GM19463 (cell line): ENCODE results near the gene SMAD2.

ENCODE experiments used
- ATAC-seq: cut with Tn5 transposase; IDR thresholded peaks from one replicate; pipeline ENCODE4 v1.9.1; 2021; ENCODE audit warnings: mild to moderate bottlenecking, moderate library complexity; ENCODE audit not compliant: unreplicated experiment

SMAD2 gene

DNA sequence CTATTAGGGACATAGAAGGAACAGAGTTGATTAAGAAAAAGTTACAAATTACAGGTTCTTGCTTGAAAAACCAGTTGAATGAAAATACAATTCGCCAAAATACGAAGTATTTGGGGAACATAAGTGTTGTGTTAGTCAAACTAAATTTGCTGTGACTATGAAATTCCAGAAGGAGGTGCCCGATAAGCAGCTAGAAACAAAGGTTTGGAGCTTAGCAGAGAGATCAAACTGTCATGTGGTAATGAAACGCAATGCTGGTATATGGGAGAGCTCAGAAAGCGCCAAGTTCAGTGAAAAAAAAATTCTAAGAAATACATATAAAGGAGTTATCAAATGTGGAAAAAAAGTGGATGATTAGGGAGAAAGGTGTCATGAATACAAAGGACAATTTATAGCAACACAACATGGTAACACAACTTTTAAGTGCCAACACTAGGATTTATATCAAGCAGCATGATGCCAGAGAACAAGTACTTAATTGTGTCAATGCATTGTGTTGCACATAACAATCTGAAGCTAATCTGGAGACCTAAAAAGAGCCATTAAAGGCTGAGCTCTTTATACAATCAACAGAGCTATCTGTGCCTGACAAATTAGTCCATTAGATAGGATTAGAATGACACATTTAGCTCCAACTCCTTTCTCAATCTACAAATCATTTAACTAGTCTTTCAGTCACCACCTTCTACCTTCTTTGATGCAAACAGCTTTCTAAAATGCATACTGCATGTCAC, 31.2 kb downstream of the SMAD2 start:
- ATAC-seq = no peak

DNA sequence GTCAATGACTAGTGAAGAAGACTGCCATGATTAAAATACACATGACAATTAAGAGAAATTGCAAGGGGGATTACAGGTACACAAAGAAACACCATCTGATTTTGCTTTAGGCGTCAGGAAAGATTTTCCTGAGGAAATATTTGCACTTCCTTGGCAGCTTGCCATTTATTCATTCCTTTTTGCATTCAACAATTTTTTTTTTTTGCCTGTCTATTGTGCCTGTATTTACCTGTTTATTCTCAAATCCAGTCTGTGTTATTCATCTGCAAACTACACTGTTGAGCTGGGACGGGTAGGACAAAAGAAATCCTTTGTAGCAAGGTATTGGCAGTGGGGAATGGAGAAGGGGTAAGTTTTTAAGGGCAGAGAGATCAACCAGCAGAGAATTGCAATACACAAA, 31.8 kb downstream of the SMAD2 start:
- no peak for ATAC-seq

- ATAC-seq = no peak
Observed at GRCh38 chr18:47898055-47898454, 32.4 kb downstream of the SMAD2 start.

- no peak for ATAC-seq
Observed at GRCh38 chr18:47895565-47896250, 34.8 kb downstream of the SMAD2 start.

DNA sequence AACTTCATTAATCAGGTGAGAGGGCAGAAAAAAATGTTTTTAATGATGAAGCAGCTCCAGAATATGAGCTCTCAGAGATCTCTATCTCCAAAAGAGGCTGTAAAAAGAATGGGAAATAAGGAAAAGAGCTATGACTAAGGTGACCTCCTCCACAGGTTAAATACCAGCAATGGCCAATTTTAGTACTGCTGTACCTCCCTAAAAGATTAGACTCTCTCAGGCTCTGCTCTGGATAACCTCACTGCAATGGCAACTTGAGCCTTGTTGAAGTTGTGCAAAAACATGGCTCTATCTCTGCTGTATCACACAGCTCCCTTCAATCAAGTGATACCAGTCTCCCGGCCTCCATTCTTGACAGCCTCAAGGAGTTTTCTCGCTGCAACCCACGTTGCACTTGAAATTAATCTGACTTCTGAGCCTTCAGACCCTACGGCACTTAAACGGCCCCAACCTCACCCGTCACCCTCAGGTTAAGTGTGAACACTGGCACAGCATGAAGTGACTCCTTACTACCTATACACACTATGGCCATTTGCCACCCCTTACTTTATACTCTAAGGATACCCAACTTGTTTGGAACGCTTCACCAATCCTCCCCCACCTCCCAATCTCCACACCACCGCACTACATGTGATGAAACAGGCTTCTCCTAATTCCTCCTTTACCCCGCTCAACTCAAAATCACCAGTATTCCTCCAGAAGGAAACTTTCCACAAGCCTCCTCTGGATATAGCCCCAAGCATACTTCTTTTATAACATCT, 36.3 kb downstream of the SMAD2 start:
- no peak for ATAC-seq

GRCh38 chr18:47893047-47893446, 37.4 kb downstream of the SMAD2 start:
- ATAC-seq = no peak

DNA sequence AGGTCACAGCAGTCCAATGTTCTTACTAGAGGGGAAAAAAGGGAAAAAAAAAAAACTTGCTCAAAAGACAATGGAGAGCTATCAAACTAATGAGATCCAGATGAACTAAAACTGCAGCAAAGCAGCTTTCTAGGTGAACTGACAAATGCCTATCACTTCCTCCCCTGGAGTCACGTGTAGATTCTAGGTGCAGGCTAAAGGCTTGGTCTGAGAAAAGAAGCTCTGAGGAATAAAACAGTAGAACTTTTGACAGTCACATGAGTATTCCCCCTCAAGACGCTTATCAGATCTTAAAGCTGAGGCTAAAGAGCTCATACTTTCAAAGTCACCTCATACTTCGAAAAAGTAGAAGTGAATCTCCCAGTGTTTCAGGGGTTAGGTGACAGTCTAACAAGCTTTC, 42.3 kb downstream of the SMAD2 start:
- ATAC-seq = no peak

DNA sequence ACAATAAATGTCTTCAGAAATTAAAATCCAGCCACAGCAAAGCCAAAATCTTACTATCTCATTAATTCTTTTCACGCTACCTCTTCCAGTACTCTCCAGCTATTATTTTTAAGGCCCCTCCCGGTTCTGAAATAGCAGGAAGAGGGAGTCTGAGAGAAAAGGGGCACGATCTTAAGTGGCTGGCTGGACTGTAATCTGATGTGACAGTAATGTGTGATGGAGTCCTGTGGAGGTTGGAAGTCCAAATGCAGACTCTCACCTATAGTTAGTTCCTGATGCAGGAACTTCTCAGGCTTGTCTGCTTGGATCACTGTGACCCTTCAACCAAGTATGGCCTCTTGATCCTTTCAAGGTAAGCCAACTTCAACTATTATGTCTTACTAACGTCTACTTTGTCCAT, 43.2 kb downstream of the SMAD2 start:
- ATAC-seq = no peak

- ATAC-seq = no peak
Observed at GRCh38 chr18:47883771-47884413, 46.6 kb downstream of the SMAD2 start.

- ATAC-seq = no peak
Observed at GRCh38 chr18:47882641-47883040, 47.8 kb downstream of the SMAD2 start.

DNA sequence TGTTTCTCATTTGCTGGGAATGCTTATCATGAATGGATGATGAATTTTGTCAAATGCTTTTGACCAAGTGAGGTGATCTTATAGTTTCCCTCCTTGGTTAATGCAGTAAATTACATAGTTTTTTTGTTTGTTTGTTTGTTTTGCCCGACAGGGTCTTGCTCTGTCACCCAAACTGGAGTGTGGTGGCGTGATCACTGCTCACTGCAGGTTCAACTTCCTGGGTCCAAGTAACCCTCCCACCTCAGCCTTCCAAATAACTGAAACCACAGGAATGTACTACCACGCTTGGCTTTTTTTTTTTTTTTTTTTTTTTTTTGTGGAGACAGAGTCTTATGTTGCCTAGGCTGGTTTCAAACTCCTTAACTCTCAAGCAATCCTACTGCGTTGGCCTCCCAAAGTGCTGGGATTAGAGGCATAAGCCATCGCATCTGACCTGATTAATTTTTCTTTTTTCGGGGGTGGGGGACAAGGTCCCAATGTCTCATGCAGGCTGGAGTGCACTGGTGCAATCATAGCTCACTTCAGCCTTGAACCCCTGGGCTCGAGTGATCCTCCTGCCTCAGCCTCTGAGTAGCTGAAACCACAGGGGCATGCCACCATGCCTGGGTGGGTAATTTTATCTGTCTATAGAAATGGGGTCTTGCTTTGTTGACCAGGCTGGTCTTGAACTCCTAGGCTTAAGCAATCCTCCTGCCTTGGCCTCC, 48.6 kb downstream of the SMAD2 start:
- ATAC-seq = no peak

GRCh38 chr18:47881042-47881441, 49.4 kb downstream of the SMAD2 start:
- no peak for ATAC-seq

DNA sequence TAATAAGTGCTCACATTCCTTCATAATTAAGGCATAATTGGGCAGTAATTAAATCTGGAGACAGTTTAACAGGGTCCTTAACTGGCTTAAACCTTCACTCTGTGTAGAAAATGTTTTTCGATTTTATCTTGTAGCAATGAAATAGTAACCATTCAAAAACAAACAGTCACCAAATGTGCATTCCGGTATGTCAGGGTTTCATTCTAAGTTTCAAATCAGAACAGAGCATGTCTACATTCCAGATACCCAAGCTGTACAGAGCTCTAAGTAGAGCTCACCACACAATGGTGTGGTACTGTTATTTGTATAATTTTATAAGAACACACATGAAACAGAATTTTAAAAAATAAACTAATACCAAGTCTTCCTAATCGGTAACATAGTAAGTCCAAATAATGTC, 52.6 kb downstream of the SMAD2 start:
- ATAC-seq = no peak

- ATAC-seq = no peak
Observed at GRCh38 chr18:47876813-47877212, 53.6 kb downstream of the SMAD2 start.

GRCh38 chr18:47873625-47874024, 56.8 kb downstream of the SMAD2 start:
- no peak for ATAC-seq

- no peak for ATAC-seq
Observed at GRCh38 chr18:47872426-47872825, 58.0 kb downstream of the SMAD2 start.

DNA sequence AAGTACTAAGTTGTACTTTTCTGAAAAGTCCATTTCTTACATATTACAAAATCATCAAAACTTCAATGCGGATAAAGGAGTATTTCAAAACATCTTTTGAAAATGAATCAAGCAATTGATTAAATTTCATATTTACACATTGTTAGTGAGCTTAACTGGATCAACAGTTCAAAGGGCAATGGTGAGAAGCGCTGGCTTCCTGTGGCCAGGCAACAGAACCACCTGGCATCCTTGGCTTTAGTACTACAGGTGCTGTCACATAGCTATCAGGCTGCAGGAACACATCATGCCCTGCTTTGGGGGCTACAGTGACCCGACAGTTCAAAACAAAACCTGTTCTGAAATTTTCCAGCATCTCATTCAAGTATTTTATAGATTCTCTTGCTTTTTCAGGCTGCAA, 59.2 kb downstream of the SMAD2 start:
- no peak for ATAC-seq

DNA sequence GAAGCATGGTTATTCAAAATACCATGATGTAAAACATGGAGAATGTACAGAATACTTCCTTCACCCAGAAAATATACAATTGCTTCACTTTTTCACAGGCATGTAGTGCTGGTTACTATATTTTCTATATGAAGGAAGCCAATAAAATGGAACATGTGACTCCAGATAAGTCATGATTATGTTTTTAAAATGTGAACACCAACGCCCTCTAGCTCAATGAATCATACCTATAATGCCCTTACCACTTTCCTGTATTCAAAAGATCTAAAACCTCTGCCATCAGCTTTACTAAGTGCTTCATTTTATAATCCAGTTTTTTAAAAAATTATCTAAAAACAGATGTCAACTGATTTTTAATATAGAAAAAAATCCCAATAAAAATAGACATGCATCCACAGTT, 59.9 kb downstream of the SMAD2 start:
- no peak for ATAC-seq

DNA sequence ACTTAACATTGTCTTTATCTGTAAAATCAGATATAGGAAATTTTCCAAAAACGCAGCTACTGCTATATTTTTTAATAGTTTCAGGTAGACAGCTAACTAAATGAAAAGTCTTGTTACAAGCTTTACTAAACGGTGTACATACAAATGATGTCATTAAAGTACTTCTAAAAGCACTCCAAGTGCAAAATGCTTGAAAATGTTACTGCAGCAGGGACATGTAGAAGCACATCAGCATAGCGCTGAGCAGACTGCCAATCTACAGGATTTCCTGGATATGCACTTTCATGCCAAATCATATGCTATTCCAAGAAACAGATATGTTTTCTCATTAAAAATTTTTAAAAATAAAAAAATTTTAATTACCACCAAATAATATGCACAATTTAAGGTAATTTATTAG, 61.7 kb downstream of the SMAD2 start:
- no peak for ATAC-seq

GRCh38 chr18:47865183-47865582, 65.3 kb downstream of the SMAD2 start:
- no peak for ATAC-seq

- no peak for ATAC-seq
Observed at GRCh38 chr18:47863041-47863440, 67.4 kb downstream of the SMAD2 start.
